GM21381 (cell line): ENCODE results near the gene MRPL51.
A peak's percentile ranks its signal among the peaks of the same experiment; 100 is the strongest.

Source experiments
- ATAC-seq: cut with Tn5 transposase; IDR thresholded peaks from one replicate; pipeline ENCODE4 v1.9.1; 2021; ENCODE audit warnings: mild to moderate bottlenecking, moderate library complexity; ENCODE audit not compliant: unreplicated experiment

Gene MRPL51

DNA sequence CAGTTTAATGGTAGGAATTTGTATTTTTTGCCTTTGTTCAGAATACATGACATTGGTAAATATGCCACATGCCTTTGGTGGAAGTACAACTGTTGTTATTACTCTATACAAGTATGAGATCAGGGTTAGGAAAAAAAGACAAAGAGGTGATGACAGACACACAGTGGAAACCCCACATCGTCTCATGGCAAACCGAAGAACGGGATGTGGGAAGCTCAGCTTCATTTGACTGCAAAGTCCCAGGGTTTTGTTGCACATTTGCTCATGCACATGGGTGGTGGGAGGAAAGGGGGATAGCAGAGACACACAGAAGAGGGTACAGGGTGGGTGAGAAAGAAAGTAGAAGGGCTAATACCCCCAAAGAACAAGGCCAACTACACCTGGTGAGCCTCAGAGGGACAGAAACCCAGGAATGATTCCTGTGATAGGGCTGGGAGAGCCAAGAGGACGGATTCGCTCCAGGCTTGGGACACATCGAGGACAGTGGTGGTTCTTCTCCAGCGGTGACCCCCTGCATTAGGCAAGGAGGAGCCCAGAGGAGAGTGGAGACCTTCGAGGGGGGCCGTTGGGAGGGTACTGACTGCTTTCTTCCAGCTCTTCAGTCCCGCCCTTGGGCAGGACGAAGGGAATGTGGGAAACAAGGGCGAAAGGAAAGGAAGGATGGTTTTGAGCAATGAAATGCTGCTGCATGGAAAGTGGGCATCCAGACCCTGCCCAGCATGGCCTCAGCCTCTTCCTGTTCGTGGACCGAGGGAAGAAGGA, 30.6 kb downstream of the MRPL51 start:
- no peak for ATAC-seq

DNA sequence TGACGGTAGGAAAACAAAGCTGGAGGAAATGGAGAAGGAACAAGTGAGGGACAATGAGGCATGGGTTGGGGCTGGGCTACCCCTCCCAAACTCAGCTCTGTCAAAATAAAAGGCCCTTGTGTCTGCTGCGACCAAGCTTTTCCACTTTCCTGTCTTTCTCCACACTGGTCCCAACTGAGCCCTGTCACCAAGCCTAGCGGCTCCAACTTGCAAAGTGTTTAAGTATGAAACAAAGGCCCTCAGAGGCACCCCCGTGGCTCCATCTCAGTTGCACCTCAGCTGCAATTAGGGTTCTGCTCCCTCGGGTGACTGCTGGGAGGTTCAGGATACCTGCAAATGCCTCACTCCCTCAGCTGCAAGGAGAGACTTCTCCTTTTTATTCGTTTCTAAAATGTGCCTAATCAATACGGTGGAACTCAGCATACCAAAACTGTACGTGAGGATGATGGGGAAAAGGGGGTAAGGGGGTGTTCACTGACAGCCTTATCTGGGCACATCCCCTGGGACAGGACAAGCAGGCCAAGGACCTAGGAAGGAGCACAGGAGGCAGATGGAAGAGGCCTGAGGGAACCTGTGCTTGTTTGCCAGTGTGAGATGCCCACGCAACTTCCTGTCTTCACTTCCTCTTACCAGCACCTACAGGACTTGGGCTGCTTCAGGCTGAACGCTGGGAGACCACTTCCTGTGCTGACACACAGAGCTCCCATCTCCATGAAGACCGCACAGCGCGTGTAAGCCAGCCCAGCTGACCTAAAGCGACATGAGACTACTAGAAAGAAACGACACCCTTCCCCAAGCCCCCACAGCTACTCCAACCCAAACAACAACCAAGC, 31.4 kb downstream of the MRPL51 start:
- ATAC-seq: peak; percentile 78

DNA sequence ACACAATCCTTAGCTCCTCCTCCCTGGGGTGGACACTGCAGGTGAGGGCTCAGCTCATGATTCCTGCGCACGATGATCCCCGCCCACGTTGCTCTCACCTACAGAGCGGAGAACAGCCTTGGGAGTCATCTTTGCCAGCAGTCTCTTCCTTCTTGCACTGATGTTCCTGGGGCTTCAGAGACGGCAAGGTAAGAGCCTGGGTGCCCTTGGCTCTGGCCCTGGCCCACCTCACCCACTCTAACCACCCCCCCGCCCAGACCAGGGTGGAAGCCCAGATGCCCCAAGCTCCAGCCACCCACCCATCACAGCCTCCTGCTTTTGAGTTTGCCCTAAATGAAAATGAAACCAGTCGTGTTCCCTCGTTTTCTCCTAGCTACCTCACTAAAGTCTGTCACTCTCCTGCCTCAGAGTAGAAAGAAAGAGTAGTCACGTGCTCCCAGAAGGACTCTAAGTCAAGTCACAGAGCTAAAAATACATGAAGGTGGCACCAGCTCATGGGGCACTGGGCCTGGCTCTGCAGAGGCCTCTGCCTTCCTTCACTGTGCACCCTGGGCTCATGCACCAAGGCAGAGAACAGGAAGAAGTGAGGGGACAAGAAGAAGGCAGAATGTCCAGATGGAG, 32.2 kb downstream of the MRPL51 start:
- ATAC-seq: no peak

DNA sequence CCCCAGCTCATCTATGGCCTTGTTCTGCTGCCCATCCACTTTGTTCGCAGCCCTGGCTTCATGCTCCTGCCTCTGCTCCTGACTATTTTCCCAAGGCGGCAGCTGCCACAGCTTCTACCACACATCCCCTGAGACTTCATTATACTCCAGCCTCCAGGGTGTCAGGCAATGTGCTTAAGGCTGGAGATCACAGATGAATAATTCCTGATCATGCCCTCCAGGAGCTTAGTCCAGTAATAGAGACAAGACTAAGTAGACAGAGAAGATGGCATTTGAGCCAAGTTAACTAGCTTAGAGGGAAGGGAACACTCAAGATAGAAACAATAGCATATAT, 34.1 kb downstream of the MRPL51 start:
- no peak for ATAC-seq

DNA sequence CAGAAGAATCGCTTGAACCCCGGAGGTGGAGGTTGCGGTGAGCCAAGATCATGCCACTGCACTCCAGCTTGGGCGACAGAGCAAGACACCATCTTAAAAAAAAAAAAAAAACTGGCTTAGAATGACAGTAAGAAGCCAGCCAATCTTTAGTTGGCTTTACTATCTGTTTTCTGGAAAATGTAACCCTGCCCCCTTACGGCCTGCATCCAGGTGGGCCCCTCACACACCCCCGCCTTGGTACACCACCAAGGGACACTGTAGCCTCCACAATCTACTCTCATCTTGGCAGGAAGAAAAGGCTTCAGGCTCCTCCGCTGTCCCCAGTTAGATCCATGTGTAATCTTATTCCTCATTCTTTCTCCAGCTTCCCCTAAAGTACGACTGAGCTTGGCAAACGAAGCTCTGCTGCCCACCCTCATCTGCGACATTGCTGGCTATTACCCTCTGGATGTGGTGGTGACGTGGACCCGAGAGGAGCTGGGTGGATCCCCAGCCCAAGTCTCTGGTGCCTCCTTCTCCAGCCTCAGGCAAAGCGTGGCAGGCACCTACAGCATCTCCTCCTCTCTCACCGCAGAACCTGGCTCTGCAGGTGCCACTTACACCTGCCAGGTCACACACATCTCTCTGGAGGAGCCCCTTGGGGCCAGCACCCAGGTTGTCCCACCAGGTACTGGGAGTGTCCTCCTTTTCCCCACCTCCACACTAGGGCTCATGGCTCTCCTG, 34.6 kb downstream of the MRPL51 start:
- ATAC-seq: no peak

DNA sequence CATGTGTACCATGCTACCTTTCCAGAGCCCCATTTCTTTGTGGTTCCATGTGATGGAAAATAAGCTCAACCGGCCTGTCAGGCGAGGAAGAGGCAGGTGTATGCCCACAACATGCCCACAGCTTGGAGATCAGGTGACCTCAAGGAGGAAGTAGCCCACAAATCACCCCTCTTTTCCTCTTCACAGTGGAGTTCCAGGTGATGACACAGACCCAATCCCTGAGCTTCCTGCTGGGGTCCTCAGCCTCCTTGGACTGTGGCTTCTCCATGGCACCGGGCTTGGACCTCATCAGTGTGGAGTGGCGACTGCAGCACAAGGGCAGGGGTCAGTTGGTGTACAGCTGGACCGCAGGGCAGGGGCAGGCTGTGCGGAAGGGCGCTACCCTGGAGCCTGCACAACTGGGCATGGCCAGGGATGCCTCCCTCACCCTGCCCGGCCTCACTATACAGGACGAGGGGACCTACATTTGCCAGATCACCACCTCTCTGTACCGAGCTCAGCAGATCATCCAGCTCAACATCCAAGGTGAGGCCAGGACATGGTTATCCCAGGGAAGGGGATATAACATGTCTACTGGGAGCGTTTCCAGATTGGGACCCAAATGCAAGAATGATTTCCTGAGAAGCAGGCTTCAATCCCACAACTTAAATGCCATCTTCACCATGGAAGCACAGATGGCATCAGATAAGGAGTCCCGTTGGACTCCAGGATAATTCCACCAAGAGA, 35.7 kb downstream of the MRPL51 start:
- ATAC-seq: no peak

DNA sequence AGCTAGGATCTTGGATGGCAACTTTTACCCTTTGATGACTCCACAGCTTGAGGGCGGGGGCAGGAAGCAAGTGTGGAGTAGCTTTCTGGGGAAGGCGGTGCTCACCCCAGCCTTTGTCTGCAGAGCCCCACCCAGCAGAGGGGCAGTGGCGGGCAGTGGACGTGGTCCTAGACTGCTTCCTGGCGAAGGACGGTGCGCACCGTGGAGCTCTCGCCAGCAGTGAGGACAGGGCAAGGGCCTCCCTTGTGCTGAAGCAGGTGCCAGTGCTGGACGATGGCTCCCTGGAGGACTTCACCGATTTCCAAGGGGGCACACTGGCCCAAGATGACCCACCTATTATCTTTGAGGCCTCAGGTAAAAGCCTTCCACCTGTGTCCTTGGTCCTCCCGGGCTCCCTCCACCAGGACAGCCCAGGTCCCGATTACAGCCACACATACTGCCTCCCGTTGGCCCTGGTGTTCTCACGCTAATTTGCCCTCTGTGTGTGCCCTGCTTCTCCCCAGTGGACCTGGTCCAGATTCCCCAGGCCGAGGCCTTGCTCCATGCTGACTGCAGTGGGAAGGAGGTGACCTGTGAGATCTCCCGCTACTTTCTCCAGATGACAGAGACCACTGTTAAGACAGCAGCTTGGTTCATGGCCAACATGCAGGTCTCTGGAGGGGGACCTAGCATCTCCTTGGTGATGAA, 40.0 kb downstream of the MRPL51 start:
- ATAC-seq: no peak

DNA sequence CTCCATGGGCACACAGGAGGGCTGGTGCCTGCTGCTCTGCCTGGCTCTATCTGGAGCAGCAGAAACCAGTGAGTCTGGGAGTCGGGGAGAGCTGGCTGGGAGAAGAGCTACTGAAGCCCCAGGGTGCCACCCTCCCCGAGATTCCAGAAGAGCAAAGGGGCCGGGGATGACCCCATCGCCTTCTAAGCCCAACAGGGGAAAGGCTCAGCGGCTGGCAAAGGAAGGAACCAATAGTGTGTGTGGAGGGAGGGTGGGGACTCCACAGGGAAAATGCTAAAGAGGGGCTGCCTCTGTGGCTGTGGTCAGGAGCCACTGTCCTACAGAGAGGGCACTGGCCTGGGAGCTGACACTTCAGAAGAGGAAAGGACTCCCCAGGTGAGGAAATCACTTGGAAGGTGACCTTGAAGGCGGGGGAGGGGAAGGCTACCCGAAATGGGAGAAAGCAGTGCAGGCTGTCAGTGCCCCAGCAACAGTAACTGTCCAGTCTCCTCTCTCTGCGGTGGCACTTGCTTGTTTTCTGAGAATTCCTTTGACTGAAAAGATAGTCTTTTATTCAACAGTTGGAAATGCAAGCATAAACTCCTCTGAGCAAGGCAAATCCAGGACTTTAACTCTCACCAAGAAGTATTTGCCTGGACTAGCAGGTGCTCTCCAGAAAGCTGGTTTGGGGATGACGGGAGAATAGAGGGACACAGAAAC, 40.7 kb downstream of the MRPL51 start:
- no peak for ATAC-seq

DNA sequence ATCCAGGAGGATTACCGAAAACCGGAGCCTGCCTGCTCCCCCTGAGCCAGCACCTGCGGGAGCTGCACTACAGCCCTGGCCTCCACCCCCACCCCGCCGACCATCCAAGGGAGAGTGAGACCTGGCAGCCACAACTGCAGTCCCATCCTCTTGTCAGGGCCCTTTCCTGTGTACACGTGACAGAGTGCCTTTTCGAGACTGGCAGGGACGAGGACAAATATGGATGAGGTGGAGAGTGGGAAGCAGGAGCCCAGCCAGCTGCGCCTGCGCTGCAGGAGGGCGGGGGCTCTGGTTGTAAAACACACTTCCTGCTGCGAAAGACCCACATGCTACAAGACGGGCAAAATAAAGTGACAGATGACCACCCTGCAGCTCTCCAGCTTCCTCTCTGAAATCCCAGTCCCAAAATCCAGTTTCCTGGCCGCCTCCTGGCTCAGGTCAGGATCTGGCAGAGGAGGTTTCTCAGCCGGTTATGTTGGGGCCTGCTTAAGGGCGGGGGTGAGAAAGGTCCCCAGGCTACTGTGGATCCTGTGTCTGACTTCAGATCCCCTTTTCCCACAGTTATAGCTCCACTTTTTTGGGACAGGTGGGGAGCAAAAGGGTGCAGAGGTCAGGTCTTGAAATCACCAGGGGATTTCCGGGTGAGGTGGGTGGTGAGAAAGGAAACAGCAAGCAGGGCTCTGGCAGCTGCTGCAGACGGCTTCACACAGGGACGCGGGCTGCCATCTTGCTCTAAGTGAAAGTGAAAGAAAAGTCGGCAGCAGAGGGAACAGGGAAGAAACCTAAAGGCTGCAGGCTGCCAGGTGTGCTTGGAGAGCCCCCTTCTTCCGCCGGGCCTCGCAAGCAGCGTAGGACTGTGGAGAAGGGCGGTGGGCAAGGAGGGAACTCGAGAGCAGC, 41.5 kb downstream of the MRPL51 start, which contains the start of gene TAPBPL:
Gene TAPBPL (plus strand): TSS at position 695 of the 897 bp plus-strand sequence. CDS start 207 bp downstream, outside the sequence.
- peak; percentile 63 for ATAC-seq

DNA sequence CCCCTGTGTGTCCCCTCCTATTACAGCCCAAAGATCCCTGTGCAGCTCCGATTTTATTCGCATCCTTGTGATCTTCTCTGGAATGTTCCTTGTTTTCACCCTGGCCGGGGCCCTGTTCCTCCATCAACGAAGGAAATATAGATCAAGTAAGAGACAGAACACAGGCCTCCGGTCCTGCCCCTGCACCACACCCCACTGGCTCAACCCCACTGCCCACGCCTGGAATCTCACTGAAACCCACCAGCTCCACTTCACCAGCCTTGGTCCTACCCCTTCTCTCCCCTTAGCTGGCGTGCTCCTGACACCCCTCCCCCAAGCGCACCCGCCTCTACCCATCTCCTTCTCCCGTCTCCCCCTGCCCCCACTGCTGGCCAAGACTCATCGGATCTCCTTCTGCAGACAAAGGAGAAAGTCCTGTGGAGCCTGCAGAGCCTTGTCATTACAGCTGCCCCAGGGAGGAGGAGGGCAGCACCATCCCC, 42.2 kb downstream of the MRPL51 start:
- ATAC-seq: no peak

DNA sequence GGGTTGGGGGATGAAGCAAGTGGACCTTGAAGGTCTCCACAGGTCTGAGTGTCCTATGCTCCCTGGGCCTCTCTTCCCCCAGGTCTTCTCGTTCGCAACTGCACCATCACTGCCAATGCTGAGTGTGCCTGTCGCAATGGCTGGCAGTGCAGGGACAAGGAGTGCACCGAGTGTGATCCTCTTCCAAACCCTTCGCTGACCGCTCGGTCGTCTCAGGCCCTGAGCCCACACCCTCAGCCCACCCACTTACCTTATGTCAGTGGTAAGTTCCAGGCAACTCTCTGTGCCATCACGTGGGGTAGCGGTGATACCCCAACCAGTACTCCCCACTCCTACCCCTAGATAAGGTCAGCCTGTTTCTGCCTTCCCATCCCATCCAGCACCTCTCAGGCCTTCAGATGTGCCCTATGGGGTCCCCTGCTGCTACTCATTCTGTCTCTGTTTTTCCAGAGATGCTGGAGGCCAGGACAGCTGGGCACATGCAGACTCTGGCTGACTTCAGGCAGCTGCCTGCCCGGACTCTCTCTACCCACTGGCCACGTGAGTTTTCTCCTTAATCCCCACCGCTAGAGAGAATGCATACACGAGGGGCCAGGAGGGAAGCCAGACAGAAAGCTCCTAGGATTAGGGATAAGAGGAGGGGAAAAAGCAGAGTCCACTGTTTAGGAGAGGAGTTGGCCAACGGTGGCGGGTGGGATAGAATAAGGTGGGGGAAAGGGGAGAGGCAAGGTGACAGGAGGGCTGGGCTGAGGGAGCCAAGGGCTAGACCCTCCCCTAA, 42.8 kb downstream of the MRPL51 start:
- no peak for ATAC-seq

DNA sequence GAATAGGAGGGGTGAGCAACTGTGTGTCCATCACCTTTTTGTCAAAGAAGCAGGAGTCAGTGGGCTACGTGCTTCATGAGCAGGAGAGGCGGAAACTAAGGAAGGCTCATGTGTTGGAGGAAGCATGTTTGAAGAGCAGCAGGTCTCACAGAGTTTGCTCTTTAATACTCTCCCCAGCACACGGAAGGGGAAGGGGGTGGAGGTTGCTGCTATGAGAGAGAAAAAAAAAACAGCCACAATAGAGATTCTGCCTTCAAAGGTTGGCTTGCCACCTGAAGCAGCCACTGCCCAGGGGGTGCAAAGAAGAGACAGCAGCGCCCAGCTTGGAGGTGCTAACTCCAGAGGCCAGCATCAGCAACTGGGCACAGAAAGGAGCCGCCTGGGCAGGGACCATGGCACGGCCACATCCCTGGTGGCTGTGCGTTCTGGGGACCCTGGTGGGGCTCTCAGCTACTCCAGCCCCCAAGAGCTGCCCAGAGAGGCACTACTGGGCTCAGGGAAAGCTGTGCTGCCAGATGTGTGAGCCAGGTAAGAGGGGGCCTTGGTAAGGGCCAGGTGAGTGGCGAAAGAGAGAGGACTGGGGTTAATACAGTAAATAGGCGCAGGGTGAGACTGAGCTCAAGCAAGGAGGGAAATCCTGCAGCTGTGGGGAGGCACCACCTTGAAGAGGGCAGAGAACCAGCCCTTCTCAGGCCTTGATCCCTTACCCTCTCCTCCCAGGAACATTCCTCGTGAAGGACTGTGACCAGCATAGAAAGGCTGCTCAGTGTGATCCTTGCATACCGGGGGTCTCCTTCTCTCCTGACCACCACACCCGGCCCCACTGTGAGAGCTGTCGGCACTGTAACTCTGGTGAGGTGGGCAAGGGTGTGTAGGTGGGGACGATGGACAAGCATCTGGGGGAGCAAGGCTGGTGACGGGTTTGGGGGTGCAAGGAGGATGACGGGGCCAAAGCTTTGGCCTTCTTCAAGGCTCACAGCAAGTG, 48.1 kb downstream of the MRPL51 start, which contains the start of gene CD27:
Gene CD27 (plus strand): TSS at position 252 of the 985 bp plus-strand sequence. CDS start 141 bp downstream, at position 393.
- no peak for ATAC-seq

DNA sequence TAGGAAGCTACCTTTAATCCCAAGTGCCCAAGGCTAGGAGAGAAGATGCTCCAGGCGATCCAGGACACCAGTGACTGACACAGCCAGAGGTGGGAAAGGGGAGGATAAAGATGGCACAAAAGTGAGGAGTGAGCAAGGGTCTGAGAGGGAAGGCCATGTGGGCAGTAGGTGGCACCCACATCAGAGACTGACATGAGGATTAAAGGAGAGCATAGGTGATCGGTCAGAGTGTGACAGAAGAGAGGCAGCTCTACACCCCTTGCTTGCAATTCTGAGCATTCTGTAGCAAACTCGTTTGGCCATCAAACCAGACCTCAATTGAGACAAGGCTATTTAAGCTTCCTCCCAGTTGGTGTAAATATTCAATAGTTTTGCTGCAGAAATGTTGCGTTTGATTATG, 49.0 kb downstream of the MRPL51 start:
- ATAC-seq: no peak

DNA sequence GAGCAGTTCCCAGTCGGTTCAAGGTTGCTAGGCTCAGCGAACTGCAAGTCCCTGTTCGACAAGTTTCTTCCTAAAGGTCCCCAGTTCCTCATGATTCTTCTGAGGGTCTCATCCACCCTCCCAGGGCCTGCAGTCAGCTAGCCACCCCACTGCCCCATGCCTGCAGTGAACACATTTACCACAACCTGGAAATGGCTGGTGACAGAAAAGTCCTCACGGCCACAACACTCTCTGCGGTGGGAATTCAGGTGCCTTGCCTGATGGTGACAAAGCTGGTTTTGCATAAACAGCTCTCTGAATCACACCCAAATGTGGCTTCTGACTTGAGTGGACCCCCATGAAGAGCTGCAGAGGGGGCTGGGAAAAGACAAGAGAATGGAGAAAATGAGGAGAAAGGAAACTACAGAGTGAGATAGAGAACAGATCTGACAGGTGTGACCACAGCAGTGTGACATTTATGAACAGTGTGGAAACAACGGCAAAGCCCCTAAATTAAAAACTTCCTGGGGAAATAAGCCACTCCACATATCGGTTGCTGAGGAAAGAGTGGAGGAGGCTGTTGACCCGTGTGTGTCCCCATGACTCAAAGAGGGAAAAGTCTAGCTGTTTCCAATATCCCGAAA, 49.6 kb downstream of the MRPL51 start:
- ATAC-seq: no peak

DNA sequence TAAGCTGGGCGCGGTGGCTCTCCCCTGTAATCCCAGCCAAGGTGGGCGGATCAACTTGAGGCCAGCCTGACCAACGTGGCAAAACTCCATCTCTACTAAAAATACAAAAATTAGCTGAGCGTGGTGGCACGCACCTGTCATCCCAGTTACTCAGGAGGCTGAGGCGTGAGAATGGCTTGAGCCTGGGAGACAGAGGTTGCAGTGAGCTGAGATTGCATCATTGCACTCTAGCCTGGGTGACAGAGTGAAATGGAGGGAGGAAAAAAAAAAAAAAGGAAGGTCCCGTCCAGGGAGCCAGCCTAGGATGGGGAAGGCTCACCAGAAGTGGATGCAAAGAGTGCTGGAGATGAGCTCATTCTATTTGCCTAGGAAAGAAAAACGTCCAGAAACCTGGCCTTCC, 50.2 kb downstream of the MRPL51 start:
- no peak for ATAC-seq
